ENCODE data around the gene ZNF652.
"Not testable (repeated sequence)": the region's sequence is repeated elsewhere in the genome, so short reads cannot be mapped to it uniquely, and the experiment has no call there.

ZNF652 gene

GRCh38 chr17:49298371-49298976, 63.6 kb downstream of the ZNF652 start:
- no peak for DNase-seq

- no peak for DNase-seq
Observed at GRCh38 chr17:49297141-49297540, 64.9 kb downstream of the ZNF652 start.

- no peak for DNase-seq
Observed at GRCh38 chr17:49294122-49294521, 67.9 kb downstream of the ZNF652 start.

GRCh38 chr17:49292901-49293300, 69.1 kb downstream of the ZNF652 start:
- DNase-seq = no peak

GRCh38 chr17:49291929-49292328, 70.1 kb downstream of the ZNF652 start:
- DNase-seq = no peak

- DNase-seq = peak in 1 of 2 donors; percentile 7
Observed at GRCh38 chr17:49290690-49291359, 71.2 kb downstream of the ZNF652 start.

- DNase-seq = no peak
Observed at GRCh38 chr17:49288388-49288787, 73.7 kb downstream of the ZNF652 start.

- DNase-seq = no peak
Observed at GRCh38 chr17:49287481-49287880, 74.6 kb downstream of the ZNF652 start.

GRCh38 chr17:49286261-49286973, 75.6 kb downstream of the ZNF652 start:
- DNase-seq = not testable (repeated sequence)

GRCh38 chr17:49285716-49286115, 76.3 kb downstream of the ZNF652 start:
- DNase-seq = no peak

- no peak for DNase-seq
Observed at GRCh38 chr17:49280918-49281317, 81.1 kb downstream of the ZNF652 start.

GRCh38 chr17:49280061-49280460, 82.0 kb downstream of the ZNF652 start:
- DNase-seq = no peak

GRCh38 chr17:49279263-49280015, 82.6 kb downstream of the ZNF652 start:
- DNase-seq = not testable (repeated sequence)

- no peak for DNase-seq
Observed at GRCh38 chr17:49278076-49278475, 84.0 kb downstream of the ZNF652 start.

- DNase-seq = no peak
Observed at GRCh38 chr17:49277638-49278037, 84.4 kb downstream of the ZNF652 start.

GRCh38 chr17:49275981-49276380, 86.1 kb downstream of the ZNF652 start:
- DNase-seq = not testable (repeated sequence)

- DNase-seq = no peak
Observed at GRCh38 chr17:49269356-49269755, 92.7 kb downstream of the ZNF652 start.

- DNase-seq = no peak
Observed at GRCh38 chr17:49267912-49268311, 94.1 kb downstream of the ZNF652 start.

- no peak for DNase-seq
Observed at GRCh38 chr17:49266233-49266632, 95.8 kb downstream of the ZNF652 start.

GRCh38 chr17:49261540-49261939, 100.5 kb downstream of the ZNF652 start:
- DNase-seq = not testable (repeated sequence)

- no peak for DNase-seq
Observed at GRCh38 chr17:49260817-49261291, 101.2 kb downstream of the ZNF652 start.

GRCh38 chr17:49260011-49260816, 101.8 kb downstream of the ZNF652 start:
- DNase-seq = peak; percentile 45

Data from stimulated activated CD4-positive, alpha-beta T cell treated with anti-CD3 and anti-CD28 coated beads, Interleukin-2, amount 100 ng/mL, for 48 hours (primary cell).